Suppressor macrophage (primary cell): ENCODE measurements around the gene RAPGEF4.
A peak's percentile ranks its signal among the peaks of the same experiment; 100 is the strongest.

Experiments used
- DNase-seq, 4 experiments: peaks; one replicate each; pipeline ENCODE4 v3.0.0-alpha.2; 2020 to 2022

Gene RAPGEF4

GRCh38 chr2:173043897-173044519 is 308.4 kb downstream of the RAPGEF4 start:
- no peak for DNase-seq

- DNase-seq, result no peak
These were observed 309.0 kb downstream of the RAPGEF4 start for GRCh38 chr2:173044686-173045085.

- DNase-seq, result no peak
These were observed 309.5 kb downstream of the RAPGEF4 start for GRCh38 chr2:173045181-173045580.

GRCh38 chr2:173048522-173048896 is 312.9 kb downstream of the RAPGEF4 start:
- peak in 1 of 4 experiments; percentile 13 for DNase-seq

- DNase-seq, result peak; percentile 66 to 89 (median 77)
These were observed 313.4 kb downstream of the RAPGEF4 start for GRCh38 chr2:173048897-173049661.

GRCh38 chr2:173049831-173050230 is 314.2 kb downstream of the RAPGEF4 start:
- no peak for DNase-seq

- no peak for DNase-seq
These were observed 315.0 kb downstream of the RAPGEF4 start for GRCh38 chr2:173050684-173051083.

GRCh38 chr2:173051463-173052215 is 316.0 kb downstream of the RAPGEF4 start:
- DNase-seq, result peak; percentile 19 to 65 (median 45)

- no peak for DNase-seq
These were observed 317.5 kb downstream of the RAPGEF4 start for GRCh38 chr2:173053043-173053699.

- no peak for DNase-seq
These were observed 318.8 kb downstream of the RAPGEF4 start for GRCh38 chr2:173054466-173054865.

GRCh38 chr2:173056705-173057364 is 321.2 kb downstream of the RAPGEF4 start:
- DNase-seq, result peak; percentile 55 to 76 (median 70)

GRCh38 chr2:173058097-173058496 is 322.5 kb downstream of the RAPGEF4 start:
- no peak for DNase-seq

GRCh38 chr2:173058673-173059072 is 323.0 kb downstream of the RAPGEF4 start:
- DNase-seq, result peak in 3 of 4 experiments; percentile 28 to 41 (median 39)

GRCh38 chr2:173059292-173059691 is 323.6 kb downstream of the RAPGEF4 start:
- DNase-seq, result no peak

- DNase-seq, result peak; percentile 46 to 74 (median 63)
These were observed 324.4 kb downstream of the RAPGEF4 start for GRCh38 chr2:173059971-173060461.

- DNase-seq, result no peak
These were observed 327.2 kb downstream of the RAPGEF4 start for GRCh38 chr2:173062801-173063200.

GRCh38 chr2:173064151-173064805 is 328.6 kb downstream of the RAPGEF4 start:
- no peak for DNase-seq

GRCh38 chr2:173066887-173067676 is 331.4 kb downstream of the RAPGEF4 start:
- no peak for DNase-seq

GRCh38 chr2:173075056-173075780 is 339.6 kb downstream of the RAPGEF4 start:
- peak in 2 of 4 experiments; percentile 6 to 20 for DNase-seq
